ENCODE measurements around the gene ZNF600. TPM values are rescaled to one million over a fixed set of nuclear protein-coding genes. Genes with fewer than 3 reads are reported as not detected.
A peak's percentile ranks its signal among the peaks of the same experiment; 100 is the strongest.

The ZNF600 gene
- total and polyA plus RNA-seq, 9 of the 15 experiments (the other 6 are each of a cell fraction or from before 2014, with no cell fraction given), result 5.7 to 21.5 (median 17.6) TPM

GRCh38 chr19:52734893-52735661 is 51.5 kb downstream of the ZNF600 start, which contains the start of gene ZNF611 (continued):
- no peak for TF ChIP-seq HDAC3 (IDR thresholded peaks at IDR 0.05; ENCODE audit: borderline replicate concordance, partially characterized antibody)
- no peak for TF ChIP-seq ERF (CRISPR knock-in tag; IDR thresholded peaks at IDR 0.05)
- peak; percentile 65 for TF ChIP-seq CTCFL (IDR thresholded peaks at IDR 0.05; ENCODE audit: borderline replicate concordance, insufficient read depth, low read depth, low read length, poor library complexity, severe bottlenecking)
- peak; percentile 47 for TF ChIP-seq VEZF1 (CRISPR knock-in tag; IDR thresholded peaks at IDR 0.05)
- no peak for TF ChIP-seq POLR3G (IDR thresholded peaks at IDR 0.05; ENCODE audit: extremely low read depth, insufficient read length, insufficient replicate concordance)
- TF ChIP-seq AFF4 (CRISPR knock-in tag; IDR thresholded peaks at IDR 0.05), result no peak
- peak; percentile 61; the same call in 1 of the 2 replicates for TF ChIP-seq ZBTB40 (IDR thresholded peaks at IDR 0.05)
- TF ChIP-seq ZBTB40 (CRISPR knock-in tag; IDR thresholded peaks at IDR 0.05), result no peak
- no peak for TF ChIP-seq BDP1 (IDR thresholded peaks at IDR 0.05; ENCODE audit: insufficient read depth, insufficient read length)
